Measurements from ENCODE around the gene MAN2B2.

GRCh38 chr4:6634746-6635145 lies 59.8 kb downstream of the MAN2B2 start:
- no peak for TF ChIP-seq POLR2A (IDR thresholded peaks at IDR 0.05)
- TF ChIP-seq, protein P1, sequence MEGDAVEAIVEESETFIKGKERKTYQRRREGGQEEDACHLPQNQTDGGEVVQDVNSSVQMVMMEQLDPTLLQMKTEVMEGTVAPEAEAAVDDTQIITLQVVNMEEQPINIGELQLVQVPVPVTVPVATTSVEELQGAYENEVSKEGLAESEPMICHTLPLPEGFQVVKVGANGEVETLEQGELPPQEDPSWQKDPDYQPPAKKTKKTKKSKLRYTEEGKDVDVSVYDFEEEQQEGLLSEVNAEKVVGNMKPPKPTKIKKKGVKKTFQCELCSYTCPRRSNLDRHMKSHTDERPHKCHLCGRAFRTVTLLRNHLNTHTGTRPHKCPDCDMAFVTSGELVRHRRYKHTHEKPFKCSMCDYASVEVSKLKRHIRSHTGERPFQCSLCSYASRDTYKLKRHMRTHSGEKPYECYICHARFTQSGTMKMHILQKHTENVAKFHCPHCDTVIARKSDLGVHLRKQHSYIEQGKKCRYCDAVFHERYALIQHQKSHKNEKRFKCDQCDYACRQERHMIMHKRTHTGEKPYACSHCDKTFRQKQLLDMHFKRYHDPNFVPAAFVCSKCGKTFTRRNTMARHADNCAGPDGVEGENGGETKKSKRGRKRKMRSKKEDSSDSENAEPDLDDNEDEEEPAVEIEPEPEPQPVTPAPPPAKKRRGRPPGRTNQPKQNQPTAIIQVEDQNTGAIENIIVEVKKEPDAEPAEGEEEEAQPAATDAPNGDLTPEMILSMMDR (IDR thresholded peaks at IDR 0.05) = no peak
